OCI-LY1 (cell line): ENCODE data around the gene ENTR1.

Source experiments
- CTCF ChIP-seq: fragments of 200-600 bp; sonication (generic), shearing (Covaris generic); IDR thresholded peaks from 2 replicates; pipeline ENCODE4 v1.5.1; 2017; ENCODE audit warnings: mild to moderate bottlenecking, antibody characterized with exemption, low read length, moderate library complexity, mixed read lengths
- EZH2 ChIP-seq: fragments of 200-600 bp; sonication (generic), shearing (Covaris generic); IDR thresholded peaks from 2 replicates; pipeline ENCODE4 v1.8.0; 2017; ENCODE audit warnings: borderline replicate concordance, mixed run types, mild to moderate bottlenecking, antibody characterized with exemption, low read length, moderate library complexity, mixed read lengths

GRCh38 chr9:136393531-136393930, 16.9 kb downstream of the ENTR1 start:
- TF ChIP-seq EZH2 (no peak), CTCF (no peak)
